ENCODE results near the gene TST. TPM values are rescaled to one million over a fixed set of nuclear protein-coding genes. Genes with fewer than 3 reads are reported as not detected.

The TST gene
- total and polyA plus RNA-seq, 2 of the 8 experiments (the other 6 are each of a cell fraction or from before 2014, with no cell fraction given) = 22.6 to 61.6 TPM

DNA sequence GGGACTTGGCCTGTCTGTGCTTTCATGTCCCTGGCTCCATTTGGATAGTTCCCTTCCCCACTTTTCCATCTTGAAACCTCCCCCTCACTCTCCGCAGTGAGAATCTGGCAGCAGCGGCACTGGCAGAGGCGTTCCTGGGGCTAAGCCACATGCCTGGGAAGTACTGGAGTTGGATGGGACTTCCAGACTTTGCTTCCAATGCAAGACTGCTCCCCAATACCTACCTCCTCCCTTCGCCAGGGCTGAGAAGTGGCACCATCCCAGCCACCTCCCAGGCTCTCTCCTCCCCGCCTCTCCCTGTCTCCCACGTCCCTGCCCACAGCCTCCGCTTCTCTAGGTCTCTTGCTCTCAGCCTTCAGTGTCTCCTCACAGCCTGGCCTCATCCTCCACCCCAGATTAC, 16.6 kb downstream of the TST start:
- 88% methylated on average over 7 of the region's 7 CpGs; no CpG with 5 or more reads in 1 of the 2 experiments for WGBS, 2 experiments (ENCODE audit: extremely low coverage in 1 of 2, insufficient coverage in 1 of 2, insufficient read length in 1 of 2, insufficient replicate concordance in 2 of 2, low coverage in 1 of 2, low lambda C conversion rate in 2 of 2, missing lambda C conversion rate in 1 of 2)
- Histone ChIP-seq H4K20me1 (replicated peaks in 1 of 2; ENCODE audit: control insufficient read depth in 1 of 2, insufficient read depth in 2 of 2, low read length in 2 of 2) (no peaks in the 10 kb centered on the region), H2BK5ac (ENCODE audit: low read depth, low read length) (no peak overlapping the region), H3K4me3 (ENCODE audit: extremely low read depth in 1 of 4, insufficient read depth in 2 of 4, low read depth in 3 of 4, low read length in 4 of 4) (no peak overlapping the region), H4K8ac (ENCODE audit: extremely low read depth, insufficient read depth, low read length) (no peak overlapping the region), H3K23me2 (ENCODE audit: low read depth, low read length) (no peaks in the 10 kb centered on the region), H3K79me2 (ENCODE audit: control insufficient read depth in 1 of 2, insufficient read depth in 2 of 2, low read length in 2 of 2) (no peaks in the 10 kb centered on the region), H4K5ac (ENCODE audit: insufficient read length, low read depth, low read length) (no peak overlapping the region), H3K14ac (ENCODE audit: insufficient read length) (no peak overlapping the region), H2BK12ac (ENCODE audit: low read depth, low read length) (0 out of 2 replicates have a peak overlapping the region, but pooled peaks have one; percentile 85), H3K56ac (replicated peaks; ENCODE audit: insufficient read length, low read depth, low read length) (no peak overlapping the region), H3K4me2 (ENCODE audit: insufficient read depth in 1 of 2, low read depth in 2 of 2, low read length in 2 of 2) (no peak overlapping the region), H2BK15ac (ENCODE audit: low read length) (no peak overlapping the region), H3K27me3 (replicated peaks in 1 of 4; ENCODE audit: control insufficient read depth in 3 of 4, extremely low read depth in 1 of 4, insufficient read depth in 3 of 4, low read length in 3 of 4) (peaks cover 0 to 3% (median 1%) of the 10 kb centered on the region in 4 experiments; a peak in 1 of 7 replicates), H3K4me1 (replicated peaks in 1 of 4; ENCODE audit: control insufficient read depth in 3 of 4, insufficient read depth in 4 of 4, low read length in 3 of 4) (peaks cover 0 to 7% (median 2%) of the 10 kb centered on the region in 4 experiments; a peak in 6 of 7 replicates), H3K4ac (replicated peaks; ENCODE audit: insufficient read length, low read depth, low read length) (no peak overlapping the region), H2BK120ac (replicated peaks; ENCODE audit: low read depth, low read length) (no peak overlapping the region), H2AK5ac (ENCODE audit: low read depth, low read length) (no peak overlapping the region), H2BK20ac (ENCODE audit: low read length) (no peak overlapping the region), H3K36me3 (ENCODE audit: control insufficient read depth in 2 of 4, insufficient read depth in 4 of 4, low read length in 3 of 4) (no peaks in the 10 kb centered on the region), H3K9me3 (ENCODE audit: insufficient read depth in 2 of 2, low read depth in 1 of 2, low read length in 1 of 2) (no peaks in the 10 kb centered on the region), H4K91ac (replicated peaks; ENCODE audit: insufficient read length, low read length) (no peak overlapping the region), H2AFZ (ENCODE audit: low read length) (peak overlapping the region; percentile 56; the same call in 1 of the 2 replicates), H3K23ac (ENCODE audit: insufficient read length) (no peak overlapping the region), H3K9ac (replicated peaks in 1 of 4; ENCODE audit: extremely low read depth in 1 of 4, low read depth in 3 of 4, low read length in 3 of 4) (no peak overlapping the region), H3K27ac (ENCODE audit: low read depth, low read length) (no peak overlapping the region), H3K79me1 (ENCODE audit: low read depth, low read length) (no peaks in the 10 kb centered on the region), H3K18ac (ENCODE audit: extremely low read depth, low read length) (no peak overlapping the region)
- DNase-seq (ENCODE audit: low read depth in 1 of 2, low spot score in 2 of 2) (no peak), FAIRE-seq (no peak)
- CTCF ChIA-PET (ENCODE audit: partially characterized antibody) = interaction anchor here (0.5 to 5.4 kb wide), 3 partner anchors 19 to 25 kb away, joined by 3 to 25 read pairs (median 3); no protein-coding TSS in a partner anchor
- POLR2A ChIA-PET (ENCODE audit: partially characterized antibody) = no interaction called here
- TF ChIP-seq CBX8 (IDR thresholded peaks at IDR 0.05; ENCODE audit: borderline replicate concordance, low read depth, low read length) = no peak

Measured in H1 (cell line).